HG03159 (cell line): ENCODE results near the gene FBN2.
"Not testable (repeated sequence)": the region's sequence is repeated elsewhere in the genome, so short reads cannot be mapped to it uniquely, and the experiment has no call there.

ENCODE experiments used
- ATAC-seq: cut with Tn5 transposase; IDR thresholded peaks from one replicate; pipeline ENCODE4 v1.9.1; 2021; ENCODE audit warnings: mild to moderate bottlenecking, moderate library complexity; ENCODE audit not compliant: unreplicated experiment

Gene FBN2

DNA sequence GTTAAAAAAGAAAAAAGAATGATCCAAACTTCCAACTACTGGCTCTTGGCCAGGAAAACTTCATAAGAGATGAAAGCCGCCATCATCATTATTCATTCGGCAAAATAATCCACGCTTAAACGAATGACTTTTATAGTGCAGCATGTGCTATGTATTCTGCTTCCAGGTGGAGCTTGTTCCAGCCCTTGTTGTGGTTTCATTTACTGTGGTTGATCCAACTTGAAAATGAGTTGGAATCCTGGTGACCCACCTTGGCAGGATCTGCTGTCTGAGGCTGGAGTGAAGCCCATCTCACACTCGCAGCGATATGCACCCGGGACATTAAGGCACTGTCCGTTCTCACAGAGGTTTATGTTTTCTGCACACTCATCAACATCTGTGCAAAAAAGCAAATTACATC lies 209.6 kb downstream of the FBN2 start:
- no peak for ATAC-seq

DNA sequence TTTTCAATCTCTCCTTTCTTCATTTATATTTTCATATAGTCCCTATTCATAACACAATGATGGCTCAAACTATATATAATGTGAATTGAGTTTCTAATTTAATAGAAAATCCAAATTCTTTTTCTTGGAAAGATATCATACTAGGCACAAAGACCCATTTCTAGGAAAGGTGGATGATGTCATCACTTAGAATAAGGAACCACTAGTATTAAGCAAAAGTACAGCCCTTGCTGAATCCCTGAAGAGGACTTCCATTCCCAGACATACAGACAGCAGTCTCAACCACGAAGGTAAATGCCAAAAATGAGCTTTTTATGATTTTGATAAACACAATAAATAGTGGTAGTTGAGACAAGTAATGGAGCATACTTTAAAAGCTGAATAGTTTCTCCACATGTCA lies 210.0 kb downstream of the FBN2 start:
- no peak for ATAC-seq

DNA sequence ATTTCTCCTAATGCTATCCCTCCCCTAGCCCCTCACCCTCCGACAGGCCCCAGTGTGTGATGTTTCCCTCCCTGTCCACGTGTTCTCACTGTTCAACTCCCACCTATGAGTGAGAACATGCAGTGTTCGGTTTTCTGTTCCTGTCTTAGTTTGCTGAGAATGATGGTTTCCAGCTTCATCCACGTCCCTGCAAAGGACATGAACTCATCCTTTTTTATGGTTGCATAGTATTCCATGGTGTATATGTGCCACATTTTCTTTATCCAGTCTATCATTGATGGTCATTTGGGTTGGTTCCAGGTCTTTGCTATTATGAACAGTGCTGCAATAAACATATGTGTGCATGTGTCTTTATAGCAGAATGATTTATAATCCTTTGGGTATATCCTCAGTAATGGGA lies 216.6 kb downstream of the FBN2 start:
- ATAC-seq, result not testable (repeated sequence)

DNA sequence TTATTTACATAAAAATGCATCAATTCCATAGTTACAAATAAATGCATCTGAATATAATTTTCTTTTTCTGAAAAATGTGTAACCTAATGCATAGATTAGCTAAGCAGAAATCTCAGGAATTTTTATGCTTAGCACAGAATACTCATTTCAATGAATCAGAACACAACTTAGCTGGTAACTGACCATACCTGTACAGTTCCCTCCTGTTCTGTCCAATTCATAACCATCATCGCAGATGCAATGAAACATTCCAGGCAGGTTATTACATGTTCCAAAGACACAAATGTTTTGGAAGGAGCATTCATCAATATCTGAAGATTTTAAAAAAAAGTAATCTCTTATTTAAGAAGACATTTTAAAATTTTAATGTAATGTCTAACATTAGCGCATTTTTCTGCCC lies 219.4 kb downstream of the FBN2 start:
- no peak for ATAC-seq

DNA sequence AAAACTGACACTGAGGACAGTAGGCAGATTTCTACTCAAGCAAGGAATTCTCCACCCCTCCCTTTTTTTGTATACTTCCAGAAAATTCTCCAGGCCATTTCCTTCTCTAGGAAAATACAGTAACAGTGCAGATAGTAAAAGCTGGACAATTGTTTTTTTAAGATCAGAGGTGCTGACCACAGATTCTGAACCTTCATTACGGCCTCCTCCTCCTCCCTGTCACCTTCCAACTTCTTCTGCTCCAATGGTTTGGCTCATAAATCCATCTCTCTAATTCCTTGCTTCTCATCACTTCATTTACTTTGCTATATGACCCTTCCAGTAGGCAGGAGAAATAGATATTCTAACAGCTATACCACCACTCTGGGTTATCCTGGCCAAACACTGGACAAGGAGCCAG lies 220.6 kb downstream of the FBN2 start:
- no peak for ATAC-seq

DNA sequence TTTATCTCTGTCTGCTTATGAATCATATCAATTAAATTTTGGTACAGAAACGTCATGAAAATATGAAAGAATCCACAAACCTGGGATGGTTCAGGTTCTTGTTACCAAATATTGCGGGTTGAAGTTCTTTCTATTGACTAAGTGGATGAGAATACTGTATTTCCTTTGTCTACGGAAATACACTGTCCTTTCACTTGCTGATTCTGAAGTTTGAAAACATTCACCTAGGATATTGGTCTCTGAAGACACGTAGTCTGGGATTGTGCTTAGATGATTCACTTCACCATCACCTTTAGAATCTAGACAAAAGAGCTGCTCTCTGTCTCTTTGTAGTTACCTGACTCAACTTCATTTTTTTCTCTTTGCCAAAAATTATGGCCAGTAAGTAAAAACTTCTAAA lies 222.4 kb downstream of the FBN2 start:
- no peak for ATAC-seq

DNA sequence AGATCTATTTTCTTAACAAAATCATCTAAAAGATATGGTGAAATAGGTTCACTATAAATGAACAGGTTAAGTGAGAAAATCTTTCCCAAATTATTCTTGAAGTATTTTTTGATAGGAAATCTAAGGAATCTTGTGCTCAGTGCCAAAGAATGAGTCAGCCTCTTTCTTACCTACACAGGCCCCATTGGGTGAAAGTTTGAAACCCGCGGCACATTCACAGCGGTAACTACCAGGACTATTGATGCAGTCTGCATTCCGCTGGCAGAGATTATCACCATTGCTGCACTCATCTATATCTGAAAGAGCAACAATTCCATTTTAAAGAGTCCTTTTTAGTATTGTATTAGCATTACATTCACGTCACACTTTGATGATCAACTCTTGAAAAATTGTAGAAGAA lies 232.7 kb downstream of the FBN2 start:
- no peak for ATAC-seq

DNA sequence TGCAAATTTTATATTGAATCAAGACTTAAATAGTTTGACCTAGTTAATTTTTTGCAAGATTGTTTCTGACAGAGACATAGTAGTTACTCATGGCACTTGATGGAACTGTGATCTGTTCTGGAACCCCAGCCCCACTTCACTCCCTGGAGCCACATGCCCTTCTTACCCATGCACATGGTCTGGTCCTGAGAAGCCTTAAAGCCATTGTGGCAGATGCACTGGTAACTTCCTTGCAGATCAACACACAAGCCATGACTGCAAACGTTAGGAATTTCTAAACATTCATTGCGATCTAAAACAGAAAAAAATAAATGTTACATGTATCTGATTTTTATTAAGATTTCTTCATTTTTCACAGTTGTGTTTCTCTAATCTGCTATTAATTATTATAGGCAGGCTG lies 233.3 kb downstream of the FBN2 start:
- no peak for ATAC-seq

DNA sequence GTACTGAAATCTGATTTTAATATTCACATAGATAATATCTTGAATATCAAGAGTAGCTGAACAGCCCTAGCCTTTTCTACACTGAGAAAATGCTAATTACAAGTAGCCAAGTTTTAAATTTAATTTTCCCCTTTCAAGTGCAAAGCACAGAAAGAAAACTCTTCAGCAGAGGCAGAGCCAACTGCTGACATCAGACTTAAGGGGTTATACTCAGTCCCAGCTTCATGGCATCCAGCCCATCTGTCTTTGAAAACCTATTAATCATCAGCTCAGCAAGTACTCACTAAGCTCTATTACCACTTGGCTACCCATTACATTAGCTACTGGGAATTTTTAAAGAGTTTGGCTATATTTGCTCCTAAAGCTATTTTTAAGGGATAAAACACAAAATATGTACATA lies 234.0 kb downstream of the FBN2 start:
- ATAC-seq, result no peak

DNA sequence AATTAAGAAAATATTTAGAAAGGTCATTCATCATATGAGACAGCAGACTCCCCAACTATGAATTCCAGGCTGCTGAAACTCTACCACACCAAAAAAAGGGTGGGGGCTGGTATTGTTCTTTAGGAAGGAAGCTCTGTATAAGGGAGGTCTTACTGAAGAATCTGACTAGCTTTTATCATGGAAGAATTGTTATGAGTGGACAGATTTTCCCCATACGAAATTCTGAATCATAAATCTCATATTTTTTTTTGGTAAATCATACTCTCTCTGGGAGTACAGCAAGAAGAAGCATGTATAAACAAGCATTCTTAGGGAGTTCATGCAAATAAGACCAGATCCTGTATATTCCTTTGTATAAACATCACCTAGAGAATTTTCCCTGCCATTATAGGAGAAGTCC lies 234.5 kb downstream of the FBN2 start:
- no peak for ATAC-seq

DNA sequence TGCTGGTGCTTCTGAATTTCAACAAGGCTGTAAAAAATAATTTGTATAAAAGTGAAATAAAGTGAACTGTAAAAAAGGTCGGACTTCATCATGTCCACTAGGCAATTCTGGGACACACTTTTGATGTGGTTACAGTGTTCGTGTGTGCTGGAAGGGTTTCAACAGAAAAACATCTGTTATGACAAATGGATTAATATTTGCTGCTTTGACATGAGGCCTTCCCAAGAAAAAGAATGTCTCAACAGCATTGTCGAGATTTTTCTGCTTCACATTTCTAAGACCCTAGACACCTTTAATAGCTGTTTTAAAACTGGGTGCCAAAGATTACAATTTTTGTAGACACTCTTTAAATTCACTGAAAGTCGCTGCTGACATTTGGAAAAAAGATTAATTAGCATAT lies 237.9 kb downstream of the FBN2 start:
- no peak for ATAC-seq

DNA sequence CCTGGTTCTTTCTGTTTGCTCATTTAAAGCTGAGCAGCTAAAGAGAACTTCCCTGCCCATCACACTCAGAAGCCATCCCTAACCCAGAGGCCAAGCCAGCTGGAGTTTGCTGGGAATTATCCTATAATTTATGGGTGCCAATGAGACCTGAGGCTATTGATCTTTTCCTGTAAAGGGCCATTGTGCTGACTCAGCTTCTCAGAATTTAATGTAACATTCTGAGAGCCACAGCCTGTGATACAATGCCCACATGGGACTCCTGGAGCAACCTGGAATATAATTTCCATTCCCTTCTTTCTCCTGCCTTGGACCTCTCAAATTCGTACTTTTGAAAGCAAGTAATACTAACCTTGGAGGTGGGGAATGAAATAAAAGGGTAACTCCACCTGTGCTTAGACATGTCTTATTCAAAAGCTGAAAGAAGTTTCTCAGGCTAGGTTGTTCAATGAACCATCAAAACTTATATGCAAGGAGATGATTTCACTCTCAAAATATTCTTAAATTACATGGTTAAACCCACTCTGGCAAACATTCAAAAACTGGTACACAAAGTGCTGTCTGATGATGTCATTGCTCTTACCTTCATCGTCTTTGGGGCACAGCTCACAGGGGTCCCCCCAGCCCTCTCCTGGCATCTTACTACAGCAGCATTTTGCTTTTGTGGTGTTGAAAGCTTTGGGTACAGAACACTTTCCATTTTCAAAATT lies 247.7 kb downstream of the FBN2 start:
- ATAC-seq, result no peak

DNA sequence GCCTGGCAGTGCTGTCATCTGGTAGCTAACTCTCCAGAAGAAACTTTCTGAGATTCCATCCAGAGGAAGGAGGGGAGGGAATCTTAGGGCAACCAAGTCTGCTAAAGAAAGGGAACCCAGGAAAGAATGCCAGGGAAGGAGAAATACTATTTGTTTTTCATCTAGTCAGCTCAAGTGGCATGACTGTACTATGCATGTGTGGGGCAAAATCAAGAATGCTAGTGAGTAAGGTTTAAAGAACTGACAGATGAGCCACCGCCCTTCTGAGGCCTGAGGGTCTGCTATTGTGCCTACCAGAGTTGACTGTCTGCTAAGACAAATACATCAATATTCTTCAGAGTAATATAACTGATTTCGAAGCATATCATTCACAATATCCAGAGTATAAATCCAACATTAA lies 250.3 kb downstream of the FBN2 start:
- ATAC-seq, result no peak

DNA sequence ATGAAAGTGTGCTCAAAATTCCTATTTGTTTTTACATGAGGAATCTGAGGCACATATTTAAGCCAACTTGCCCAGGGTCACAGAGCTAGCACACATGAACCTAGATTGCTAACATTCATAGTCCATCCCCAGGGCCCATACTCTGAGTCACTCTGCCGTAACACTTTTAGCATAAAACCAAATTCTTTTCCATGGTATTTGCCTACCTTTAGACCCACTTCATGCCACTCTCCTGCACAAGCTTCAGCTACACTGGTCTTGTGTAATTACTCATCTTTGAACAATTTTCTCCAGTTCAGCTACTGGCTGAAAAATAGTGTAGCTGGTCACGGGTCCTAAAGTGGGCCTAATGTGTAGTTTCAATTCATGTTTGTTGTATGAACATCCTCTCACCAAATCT lies 253.8 kb downstream of the FBN2 start:
- ATAC-seq, result no peak

DNA sequence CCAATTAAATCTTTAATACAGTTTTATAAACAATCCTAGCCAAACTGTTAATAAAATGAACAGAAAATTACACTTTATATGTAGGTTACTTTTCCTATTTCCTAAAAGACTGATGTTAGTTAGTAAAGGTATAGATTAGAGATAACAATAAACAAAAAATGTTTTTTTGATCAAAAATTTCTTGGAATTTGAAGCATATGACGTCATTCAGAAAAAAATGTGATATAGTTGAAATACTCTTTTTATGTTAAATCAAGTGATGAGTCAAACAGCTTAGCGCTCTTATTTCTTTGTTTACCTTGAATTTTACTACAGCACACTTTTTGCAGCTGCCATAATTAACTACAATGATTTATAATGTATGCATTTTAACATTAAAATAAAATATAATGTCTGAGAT lies 258.7 kb downstream of the FBN2 start:
- no peak for ATAC-seq

DNA sequence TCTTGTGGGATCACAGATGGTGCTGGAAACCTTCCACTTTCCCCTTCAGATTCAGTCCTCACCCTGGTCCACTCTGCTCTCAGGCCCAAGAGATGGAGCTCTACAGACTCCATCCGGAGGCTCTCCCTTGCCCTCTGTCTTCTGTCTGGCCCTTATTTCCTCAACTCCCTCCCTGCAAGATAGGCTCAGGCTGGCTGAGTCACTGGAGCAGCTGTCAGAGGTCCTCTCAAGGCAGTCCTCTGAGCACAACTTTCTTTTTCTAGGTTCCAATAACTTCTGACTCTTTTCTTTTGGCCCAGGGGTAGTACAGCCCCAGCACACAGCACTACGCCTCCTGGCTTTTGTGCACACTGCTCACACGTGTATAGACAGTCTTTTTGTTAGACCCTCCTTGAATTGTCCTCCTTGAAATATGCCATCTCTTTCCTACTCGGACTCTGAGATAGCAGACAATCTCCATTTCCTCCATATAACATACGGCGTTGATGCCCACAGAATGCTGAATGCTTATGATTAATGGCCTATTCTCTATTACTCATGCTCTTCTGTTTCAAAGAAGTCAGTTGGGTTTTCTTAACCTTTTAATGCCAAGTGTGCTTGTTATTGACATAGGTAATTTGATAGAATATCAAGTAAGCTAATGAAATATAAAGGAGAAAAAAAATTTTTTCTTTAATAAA lies 261.4 kb downstream of the FBN2 start:
- ATAC-seq, result no peak

DNA sequence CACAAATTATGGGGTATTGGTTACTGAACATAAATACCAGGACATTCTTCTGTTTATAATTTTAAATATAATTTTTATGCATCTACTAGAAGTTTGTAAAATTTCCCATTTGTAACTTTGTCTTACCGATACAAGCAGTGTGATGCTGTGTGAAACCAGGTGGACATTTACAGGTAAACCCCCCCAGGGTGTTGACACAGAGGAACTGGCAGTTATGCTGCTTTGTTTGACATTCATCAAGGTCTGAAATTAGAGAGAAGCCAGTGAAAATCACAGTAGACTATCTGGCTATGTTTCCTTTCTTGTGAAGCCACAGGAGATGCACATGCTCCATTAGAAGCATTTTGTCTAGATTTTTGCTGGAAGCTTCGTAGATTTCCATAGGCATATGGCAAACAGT lies 263.6 kb downstream of the FBN2 start:
- no peak for ATAC-seq

DNA sequence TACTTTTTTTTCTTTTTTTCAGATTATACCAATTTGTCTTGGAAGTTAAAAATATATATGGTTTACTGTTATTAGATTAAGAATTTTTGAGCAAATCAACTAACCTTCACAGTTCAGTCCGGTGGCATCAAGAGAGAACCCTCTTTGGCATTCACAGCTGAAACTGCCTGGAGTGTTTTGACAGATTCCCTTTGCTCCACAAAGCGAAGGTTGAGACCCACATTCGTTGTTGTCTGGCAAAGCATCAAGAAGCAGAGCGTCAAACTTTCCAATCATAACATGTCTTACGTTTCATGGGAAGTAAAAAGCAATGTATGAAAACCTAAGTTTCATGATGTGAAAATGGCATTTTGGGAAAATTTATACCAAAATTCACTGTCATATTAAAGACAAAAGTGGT lies 264.3 kb downstream of the FBN2 start:
- no peak for ATAC-seq

DNA sequence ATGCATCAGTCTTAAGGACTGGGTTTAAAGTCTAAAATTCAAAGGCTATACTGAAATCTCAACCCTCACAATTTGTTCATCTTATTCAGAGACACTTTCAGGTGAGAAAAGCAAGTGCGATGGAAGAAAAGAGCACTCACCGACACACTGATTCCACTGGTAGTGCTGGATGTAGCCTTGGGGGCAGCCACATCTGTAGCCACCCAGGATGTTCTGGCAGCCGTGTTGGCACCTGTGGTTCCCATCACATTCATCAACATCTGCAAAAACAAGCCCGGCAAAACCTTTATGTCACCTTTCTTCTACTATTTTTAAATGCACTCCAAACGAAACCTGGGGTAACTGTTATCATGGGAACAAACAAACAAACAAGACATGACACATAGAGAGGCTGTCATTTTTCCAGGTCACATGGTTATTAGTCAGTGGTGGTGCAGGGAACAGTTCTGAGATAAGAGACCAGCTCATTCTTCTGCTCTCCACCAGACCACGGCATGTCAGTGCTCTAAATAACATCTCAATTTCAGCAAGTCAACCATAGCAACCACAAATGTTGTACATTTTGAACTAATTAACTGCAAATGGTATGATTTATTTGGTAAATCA lies 266.1 kb downstream of the FBN2 start:
- no peak for ATAC-seq

DNA sequence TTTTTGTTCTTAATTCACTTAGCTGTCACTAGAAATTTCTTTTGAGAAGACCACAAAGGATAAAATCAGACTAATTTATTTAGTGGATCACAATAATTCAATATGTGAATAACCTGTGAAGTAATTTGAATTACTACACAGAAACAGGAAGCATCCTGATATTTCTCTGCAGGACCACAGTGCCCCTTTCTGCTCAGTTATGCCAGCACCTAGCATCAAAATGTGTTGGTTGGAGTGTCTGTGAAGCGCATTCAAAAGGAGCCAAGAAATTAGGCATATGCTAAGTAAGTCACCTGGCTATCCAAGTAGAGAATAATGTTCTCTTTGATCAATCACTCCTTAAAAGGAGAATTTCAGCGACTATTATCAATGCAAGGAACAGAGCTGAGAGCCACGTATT lies 267.0 kb downstream of the FBN2 start:
- no peak for ATAC-seq

DNA sequence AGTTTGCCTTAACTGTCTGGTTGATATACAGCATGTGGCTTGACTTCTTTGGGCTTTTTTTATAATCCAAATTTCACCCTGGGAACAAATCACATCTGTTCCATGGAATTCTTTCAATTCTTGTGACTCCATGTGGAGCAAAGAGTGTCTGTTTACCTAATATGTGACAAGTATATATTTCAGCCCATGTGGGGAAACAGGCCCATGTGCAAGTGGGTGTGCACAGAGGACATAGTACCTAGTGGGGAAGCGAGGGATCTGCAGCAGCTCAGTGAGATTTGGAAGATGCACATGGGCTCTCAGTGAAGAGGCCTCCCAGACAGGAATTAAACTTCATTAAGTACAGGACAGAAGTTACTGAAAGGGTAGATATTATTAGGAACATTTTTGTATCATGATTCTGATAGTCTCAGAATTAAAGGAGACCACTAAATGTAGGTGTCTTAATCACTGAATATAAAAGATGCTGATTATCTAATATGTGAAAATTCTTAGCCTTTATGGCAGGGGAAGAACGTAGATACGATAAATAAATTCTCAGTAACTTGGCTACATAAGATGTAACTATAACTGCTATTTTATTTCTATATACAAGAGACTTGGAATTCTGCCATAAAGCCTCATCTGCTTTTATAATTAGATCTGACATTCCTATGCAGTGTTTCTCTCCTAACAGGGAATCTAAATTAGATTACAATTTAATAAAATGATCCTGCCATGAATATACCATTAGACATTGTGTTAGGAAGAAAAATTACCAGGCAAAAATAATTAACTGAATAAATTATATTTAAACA lies 273.3 kb downstream of the FBN2 start:
- ATAC-seq, result no peak

DNA sequence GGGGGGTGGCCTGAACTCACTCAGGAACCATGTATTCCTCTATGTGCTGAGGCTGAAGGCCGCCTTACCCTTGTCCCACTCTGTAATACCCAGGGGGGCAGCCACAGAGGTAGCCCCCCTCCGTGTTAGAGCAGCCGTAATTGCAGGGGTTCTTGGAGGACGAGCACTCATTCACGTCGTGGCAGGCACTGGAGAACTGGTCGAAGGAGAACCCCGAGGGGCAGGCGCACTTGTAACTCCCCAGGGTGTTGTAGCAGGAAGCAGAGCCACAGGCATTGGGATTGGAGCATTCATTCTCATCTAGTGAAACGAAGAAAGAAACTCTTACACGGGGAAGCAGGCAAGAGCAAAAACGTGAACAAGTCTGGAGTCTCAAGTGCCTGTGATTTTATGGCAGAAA lies 274.7 kb downstream of the FBN2 start:
- no peak for ATAC-seq
